HG03439 (cell line): ENCODE results near the gene GJC2.
"Not testable (repeated sequence)": the region's sequence is repeated elsewhere in the genome, so short reads cannot be mapped to it uniquely, and the experiment has no call there.

ENCODE experiments used
- ATAC-seq: cut with Tn5 transposase; IDR thresholded peaks from one replicate; pipeline ENCODE4 v1.9.1; 2021; ENCODE audit warnings: mild to moderate bottlenecking, moderate library complexity; ENCODE audit not compliant: unreplicated experiment

The GJC2 gene

GRCh38 chr1:228170666-228171065 lies 20.9 kb downstream of the GJC2 start:
- no peak for ATAC-seq

GRCh38 chr1:228171221-228171891 lies 21.6 kb downstream of the GJC2 start:
- no peak for ATAC-seq

- no peak for ATAC-seq
Measured at GRCh38 chr1:228172591-228173527, 23.1 kb downstream of the GJC2 start.

- not testable (repeated sequence) for ATAC-seq
Measured at GRCh38 chr1:228173528-228174481, 24.1 kb downstream of the GJC2 start.

- ATAC-seq = no peak
Measured at GRCh38 chr1:228174482-228175315, 25.0 kb downstream of the GJC2 start.

GRCh38 chr1:228175316-228176023 lies 25.7 kb downstream of the GJC2 start:
- ATAC-seq = no peak

GRCh38 chr1:228176024-228176395 lies 26.3 kb downstream of the GJC2 start:
- no peak for ATAC-seq

GRCh38 chr1:228176461-228177182 lies 26.9 kb downstream of the GJC2 start:
- ATAC-seq = no peak

GRCh38 chr1:228177183-228177475 lies 27.4 kb downstream of the GJC2 start:
- no peak for ATAC-seq

- ATAC-seq = no peak
Measured at GRCh38 chr1:228177721-228178710, 28.3 kb downstream of the GJC2 start.

- ATAC-seq = no peak
Measured at GRCh38 chr1:228178737-228179684, 29.3 kb downstream of the GJC2 start.

GRCh38 chr1:228180271-228180958 lies 30.7 kb downstream of the GJC2 start:
- ATAC-seq = no peak

- ATAC-seq = no peak
Measured at GRCh38 chr1:228180959-228181644, 31.4 kb downstream of the GJC2 start.

- no peak for ATAC-seq
Measured at GRCh38 chr1:228181645-228182034, 31.9 kb downstream of the GJC2 start.

GRCh38 chr1:228182296-228183030 lies 32.7 kb downstream of the GJC2 start:
- ATAC-seq = no peak
